22Rv1 (cell line): ENCODE measurements around the gene KLHL21.

ENCODE experiments used
- ZFX ChIP-seq: fragments of 450-650 bp; IDR thresholded peaks from 2 replicates; pipeline ENCODE4 v1.6.1; 2017; ENCODE audit warnings: antibody characterized with exemption, borderline replicate concordance
- TF ChIP-seq, protein P1 (sequence below): fragments of 450-650 bp; IDR thresholded peaks from 2 replicates; pipeline ENCODE4 v1.5.1; 2017; ENCODE audit warnings: mild to moderate bottlenecking

DNA sequence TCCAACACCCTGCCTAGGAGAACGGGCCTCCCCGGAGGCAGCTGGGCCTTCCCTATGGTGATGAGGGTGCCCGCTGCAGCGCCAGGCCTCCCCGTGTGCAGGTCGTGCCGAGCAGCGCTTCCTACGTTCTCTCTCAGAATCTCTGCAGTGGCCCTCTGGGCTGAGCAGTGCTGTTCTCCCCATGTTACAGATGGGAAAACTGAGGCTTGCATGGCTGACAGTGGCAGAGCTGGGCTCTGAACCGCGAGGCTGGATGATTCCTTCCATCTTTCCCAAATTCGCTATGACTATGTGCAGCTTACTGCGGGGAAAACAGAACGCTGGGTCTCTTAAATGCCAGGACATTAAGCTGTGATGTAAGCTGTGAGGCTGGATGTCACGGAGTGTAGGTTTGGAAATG, 8.9 kb downstream of the KLHL21 start:
- TF ChIP-seq, protein P1, sequence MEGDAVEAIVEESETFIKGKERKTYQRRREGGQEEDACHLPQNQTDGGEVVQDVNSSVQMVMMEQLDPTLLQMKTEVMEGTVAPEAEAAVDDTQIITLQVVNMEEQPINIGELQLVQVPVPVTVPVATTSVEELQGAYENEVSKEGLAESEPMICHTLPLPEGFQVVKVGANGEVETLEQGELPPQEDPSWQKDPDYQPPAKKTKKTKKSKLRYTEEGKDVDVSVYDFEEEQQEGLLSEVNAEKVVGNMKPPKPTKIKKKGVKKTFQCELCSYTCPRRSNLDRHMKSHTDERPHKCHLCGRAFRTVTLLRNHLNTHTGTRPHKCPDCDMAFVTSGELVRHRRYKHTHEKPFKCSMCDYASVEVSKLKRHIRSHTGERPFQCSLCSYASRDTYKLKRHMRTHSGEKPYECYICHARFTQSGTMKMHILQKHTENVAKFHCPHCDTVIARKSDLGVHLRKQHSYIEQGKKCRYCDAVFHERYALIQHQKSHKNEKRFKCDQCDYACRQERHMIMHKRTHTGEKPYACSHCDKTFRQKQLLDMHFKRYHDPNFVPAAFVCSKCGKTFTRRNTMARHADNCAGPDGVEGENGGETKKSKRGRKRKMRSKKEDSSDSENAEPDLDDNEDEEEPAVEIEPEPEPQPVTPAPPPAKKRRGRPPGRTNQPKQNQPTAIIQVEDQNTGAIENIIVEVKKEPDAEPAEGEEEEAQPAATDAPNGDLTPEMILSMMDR: no peak
- no peak for TF ChIP-seq ZFX
